Spinal cord (tissue), 10 donors: ENCODE results near the gene HSPA13. TPM values are rescaled to one million over a fixed set of nuclear protein-coding genes. Genes with fewer than 3 reads are reported as not detected.
A peak's percentile ranks its signal among the peaks of the same experiment; 100 is the strongest.
"Not testable (repeated sequence)": the region's sequence is repeated elsewhere in the genome, so short reads cannot be mapped to it uniquely, and the experiment has no call there.

Experiments
- DNase-seq, 6 donors: peaks; one replicate each; pipeline versions ENCODE4 v3.0.0 to v3.0.0-alpha.2; 2013 to 2015; ENCODE audit warnings: low spot score in 6 of 6, low read depth in 4 of 6
- H3K27ac ChIP-seq: one replicate; pipeline ENCODE4 v1.5.1; 2013; ENCODE audit warnings: low read depth, low read length, control low read depth
- H3K27me3 ChIP-seq: one replicate; pipeline ENCODE4 v1.6.1; 2013; ENCODE audit warnings: low read length; ENCODE audit not compliant: control insufficient read depth, insufficient read depth
- H3K36me3 ChIP-seq: one replicate; pipeline ENCODE4 v1.6.1; 2013; ENCODE audit warnings: low read length; ENCODE audit not compliant: control insufficient read depth, insufficient read depth
- H3K4me1 ChIP-seq: one replicate; pipeline ENCODE4 v1.6.1; 2013; ENCODE audit warnings: low read length; ENCODE audit not compliant: control insufficient read depth, insufficient read depth
- H3K4me3 ChIP-seq: one replicate; pipeline ENCODE4 v1.5.1; 2013; ENCODE audit warnings: low read depth, low read length, control low read depth
- H3K9me3 ChIP-seq: one replicate; pipeline ENCODE4 v1.6.1; 2013; ENCODE audit warnings: low read length; ENCODE audit not compliant: control insufficient read depth, insufficient read depth
- WGBS: methylation state at CpG from one replicate; pipeline ENCODE4 v1.1.5; 2013; ENCODE audit warnings: missing lambda C conversion rate; ENCODE audit not compliant: insufficient coverage; 5-methylcytosine and 5-hydroxymethylcytosine counted together
- polyA plus RNA-seq, 2 donors: library from polyadenylated mRNA; unstranded; fragments of 120-200 nt; gene quantifications; one replicate each; pipeline ENCODE4 v1.2.1, GENCODE V29; 2013; ENCODE audit not compliant: insufficient read length in 2 of 2
- total RNA-seq, 2 donors: library from RNA; depleted of rRNA in 1 of 2; stranded (reverse); fragments of 120-200 nt in 1 of 2; fragments of >200 nt in 1 of 2; gene quantifications; one replicate each; pipeline versions ENCODE4 v1.2.3 to v1.2.4, GENCODE V29; 2013 to 2014
- donor health status: healthy.

HSPA13 gene
- total and polyA plus RNA-seq, 4 donors = 43.7 to 134 (median 71.5) TPM

DNA sequence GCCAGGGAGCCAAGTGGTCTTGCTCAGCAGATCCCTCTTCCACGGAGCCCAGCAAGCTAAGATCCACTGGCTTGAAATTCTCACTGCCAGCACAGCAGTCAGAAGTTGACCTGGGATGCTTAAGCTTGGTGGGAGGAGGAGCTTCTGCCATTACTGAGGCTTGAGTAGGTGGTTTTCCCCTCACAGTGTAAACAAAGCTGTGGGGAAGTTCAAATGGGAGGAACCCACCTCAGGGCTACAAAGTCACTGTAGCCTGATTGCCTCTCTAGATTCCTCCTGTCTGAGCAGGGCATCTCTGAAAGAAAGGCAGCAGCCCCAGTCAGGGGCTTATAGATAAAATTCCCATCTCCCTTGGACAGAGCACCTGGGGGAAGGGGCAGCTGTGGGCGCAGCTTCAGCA, 55.6 kb downstream of the HSPA13 start:
- WGBS = 100% methylated on average over 1 of the region's 2 CpGs
- DNase-seq, H3K4me1 ChIP-seq, H3K4me3 ChIP-seq, H3K27ac ChIP-seq, H3K9me3 ChIP-seq, H3K36me3 ChIP-seq, H3K27me3 ChIP-seq: not testable (repeated sequence)

DNA sequence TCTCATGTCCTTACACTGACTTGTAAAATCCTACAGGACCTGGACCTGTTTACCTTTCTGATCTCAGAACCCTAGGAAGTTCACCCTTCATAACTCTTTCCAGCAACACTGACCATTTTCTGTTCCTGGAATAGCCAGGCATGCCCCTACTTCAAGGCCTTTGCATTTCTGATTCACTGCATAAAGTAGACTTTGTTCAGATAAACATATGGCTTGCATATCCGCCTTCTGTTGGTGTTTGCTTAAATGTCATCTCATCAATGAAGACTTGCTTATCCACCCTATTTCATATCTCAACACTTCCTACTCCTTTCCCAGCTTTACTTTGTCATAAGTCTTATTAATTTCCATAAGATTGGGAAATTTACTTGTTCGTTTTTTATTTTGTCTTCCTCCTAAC, 57.4 kb downstream of the HSPA13 start:
- peak in 1 of 6 donors; percentile 6 for DNase-seq
- Histone ChIP-seq H3K27me3 (no peaks in the 10 kb centered on the region), H3K4me3 (no peak overlapping the region), H3K4me1 (no peaks in the 10 kb centered on the region), H3K27ac (no peak overlapping the region), H3K36me3 (no peaks in the 10 kb centered on the region), H3K9me3 (no peaks in the 10 kb centered on the region)
- WGBS = 67% methylated on average over 1 of the region's 2 CpGs

Other genes starting within 250 kb of the HSPA13 start
- gene LIPI, start 172.2 kb downstream of the HSPA13 start, total RNA-seq = not detected
- gene LIPI, start 172.2 kb downstream of the HSPA13 start, polyA plus RNA-seq = under 1 TPM; 0.18 to 0.25 TPM
- gene RBM11, start 167.0 kb downstream of the HSPA13 start, total RNA-seq = 10 to 100 TPM in 1 of 2 donors, 1 to 10 TPM in 1; 6.0 to 14.4 TPM
- 10 to 100 TPM in 1 of 2 donors, 1 to 10 TPM in 1; 8.7 to 10.1 TPM for gene RBM11, start 167.0 kb downstream of the HSPA13 start, polyA plus RNA-seq
- 10 to 100 TPM in 1 of 2 donors, 1 to 10 TPM in 1; 9.4 to 22.4 TPM for gene SAMSN1, start 163.2 kb upstream of the HSPA13 start, total RNA-seq
- 10 to 100 TPM in 1 of 2 donors, 1 to 10 TPM in 1; 8.5 to 15.2 TPM for gene SAMSN1, start 163.2 kb upstream of the HSPA13 start, polyA plus RNA-seq